Transverse colon (tissue), 4 donors: Measurements from ENCODE around the gene PPP5C. TPM values are rescaled to one million over a fixed set of nuclear protein-coding genes. Genes with fewer than 3 reads are reported as not detected.

ENCODE experiments used
- DNase-seq: peaks from one replicate; pipeline ENCODE4 v3.0.0-alpha.2; 2019
- H3K27ac ChIP-seq, 4 donors: fragments of 200-600 bp; sonication (generic); 2 replicates each; pipeline ENCODE4 v1.5.1; 2016 to 2018; ENCODE audit warnings: inconsistent platforms in 4 of 4
- H3K27me3 ChIP-seq: fragments of 200-600 bp; sonication (generic); 2 replicates; pipeline ENCODE4 v1.5.1; 2017; ENCODE audit warnings: inconsistent platforms
- H3K36me3 ChIP-seq, 4 donors: fragments of 200-600 bp; sonication (generic); 2 replicates each; pipeline ENCODE4 v1.5.1; 2017 to 2019; ENCODE audit warnings: inconsistent platforms in 4 of 4
- H3K4me1 ChIP-seq, 4 donors: fragments of 200-600 bp; sonication (generic); 2 replicates each; pipeline ENCODE4 v1.5.1; 2017 to 2020; ENCODE audit warnings: inconsistent platforms in 4 of 4
- H3K4me3 ChIP-seq, 4 donors: fragments of 200-600 bp; sonication (generic); 1 replicate in 1 of 4; 2 replicates in 3 of 4; pipeline versions ENCODE4 v1.5.1 to v1.6.1; 2017 to 2019; ENCODE audit warnings: inconsistent platforms in 4 of 4
- H3K9me3 ChIP-seq, 2 donors: fragments of 200-600 bp; sonication (generic); 2 replicates each; pipeline ENCODE4 v1.5.1; 2017 to 2019; ENCODE audit warnings: inconsistent platforms in 2 of 2
- EP300 ChIP-seq: sonication (generic); formaldehyde crosslinking; IDR thresholded peaks from one replicate; pipeline ENCODE4 v1.6.1; 2017; ENCODE audit warnings: antibody characterized with exemption, low read depth
- POLR2A ChIP-seq: fragments of 450-650 bp; IDR thresholded peaks from one replicate; pipeline ENCODE4 v1.6.1; 2016; ENCODE audit warnings: antibody characterized with exemption, mild to moderate bottlenecking, moderate library complexity
- POLR2AphosphoS5 ChIP-seq, 3 donors: sonication (generic); formaldehyde crosslinking; IDR thresholded peaks; one replicate each; pipeline ENCODE4 v1.6.1; 2016; ENCODE audit warnings: antibody characterized with exemption in 3 of 3
- WGBS, 2 donors: methylation state at CpG; one replicate each; pipeline ENCODE4 v1.1.5; 2018; ENCODE audit warnings: low coverage in 1 of 2; 5-methylcytosine and 5-hydroxymethylcytosine counted together
- in situ Hi-C, 4 donors: fragments of 200-750 bp; cut with MboI; loops; one replicate each; pipeline versions ENCODE4 v1.15.0 to v1.15.1; 2017; ENCODE audit warnings: low sequenced_read_pairs in 3 of 4, low pct_ligation_motif_present in 1 of 4, low pct_unique_long_range_greater_than_20kb in 1 of 4
- intact Hi-C: fragments of 100-400 bp; cut with DNase I; formaldehyde crosslinking; loops from one replicate; pipeline ENCODE4 v1.15.1; 2023; ENCODE audit warnings: low total_unique reads
- total RNA-seq, 4 donors: library from RNA; depleted of rRNA; stranded (reverse); fragments of >200 nt; gene quantifications; one replicate each; pipeline ENCODE4 v1.1.0, GENCODE V29; 2016
- TF ChIP-seq, protein P1 (sequence below), 5 experiments: fragments of 200-600 bp in 3 of 5; fragments of 450-650 bp in 2 of 5; sonication (generic) in 3 of 5; IDR thresholded peaks; 1 replicate in 2 of 5; 2 replicates in 3 of 5; pipeline ENCODE4 v1.5.1; 2016 to 2017; ENCODE audit warnings: antibody characterized with exemption in 5 of 5, inconsistent platforms in 3 of 5, mild to moderate bottlenecking in 2 of 5, moderate library complexity in 1 of 5

PPP5C gene
- total RNA-seq, 4 donors from 2014 or later = 78.8 to 132 (median 96.8) TPM

DNA sequence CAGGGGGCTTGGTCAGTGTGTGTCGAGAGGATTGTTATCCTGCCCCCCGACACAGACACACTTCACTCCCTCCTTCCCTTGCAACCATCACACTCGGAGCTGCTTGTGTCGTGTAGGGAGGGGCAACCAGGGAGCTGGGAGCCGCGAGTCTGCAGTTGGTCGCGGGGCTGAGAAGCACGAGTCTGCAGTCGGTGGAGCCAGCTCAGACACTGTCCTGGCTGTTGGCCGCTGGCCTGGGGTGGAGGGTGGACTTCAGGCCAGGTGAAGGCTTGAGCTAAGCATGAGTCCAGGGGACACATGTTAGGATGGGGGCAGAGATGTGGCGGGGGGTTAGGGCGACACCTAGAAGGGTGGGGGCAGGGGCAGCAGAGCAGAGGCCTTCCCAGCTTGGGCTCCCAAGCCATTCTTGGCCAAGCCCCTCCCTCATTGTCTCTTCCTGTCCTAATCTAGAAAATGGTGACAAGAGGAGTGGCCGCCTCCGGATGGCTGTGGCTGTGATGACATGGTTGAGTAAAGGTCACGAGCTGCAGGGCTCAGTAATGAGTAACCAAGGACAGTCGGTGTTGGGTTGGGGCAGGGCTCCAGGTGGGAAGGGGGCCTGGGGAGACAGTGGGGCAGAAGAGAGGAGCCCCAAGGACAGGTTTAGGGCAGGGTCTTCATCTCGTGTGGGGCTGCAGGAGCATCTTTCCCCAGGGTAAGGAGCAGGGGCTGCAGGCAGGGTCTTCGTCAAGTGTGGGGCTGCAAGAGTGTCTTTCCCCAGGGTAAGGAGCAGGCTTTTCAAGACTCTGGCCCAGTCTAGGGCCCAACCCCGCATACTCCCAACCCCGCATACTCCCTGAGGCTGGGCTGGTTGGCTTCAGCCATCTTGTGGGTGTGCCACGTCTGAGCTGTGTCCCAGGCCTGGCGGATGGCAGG is 8.6 kb downstream of the PPP5C start:
- Histone ChIP-seq H3K4me1 (peaks cover 17 to 21% (median 19%) of the 10 kb centered on the region in 4 donors), H3K9me3 (no peaks in the 10 kb centered on the region), H3K27ac (no peak overlapping the region), H3K27me3 (no peaks in the 10 kb centered on the region), H3K4me3 (no peak overlapping the region), H3K36me3 (peaks cover 0 to 16% (median 6%) of the 10 kb centered on the region in 4 donors)
- intact Hi-C loops = no loop called here
- in situ Hi-C loops = no loop called here
- WGBS, 2 donors = 86% methylated on average over 22 of the region's 23 CpGs; no CpG with 5 or more reads in 1 of the 2 donors
- no peak for DNase-seq
- TF ChIP-seq POLR2AphosphoS5 (IDR thresholded peaks at IDR 0.05) (no peak), EP300 (no peak), POLR2A (no peak)
- TF ChIP-seq, protein P1, sequence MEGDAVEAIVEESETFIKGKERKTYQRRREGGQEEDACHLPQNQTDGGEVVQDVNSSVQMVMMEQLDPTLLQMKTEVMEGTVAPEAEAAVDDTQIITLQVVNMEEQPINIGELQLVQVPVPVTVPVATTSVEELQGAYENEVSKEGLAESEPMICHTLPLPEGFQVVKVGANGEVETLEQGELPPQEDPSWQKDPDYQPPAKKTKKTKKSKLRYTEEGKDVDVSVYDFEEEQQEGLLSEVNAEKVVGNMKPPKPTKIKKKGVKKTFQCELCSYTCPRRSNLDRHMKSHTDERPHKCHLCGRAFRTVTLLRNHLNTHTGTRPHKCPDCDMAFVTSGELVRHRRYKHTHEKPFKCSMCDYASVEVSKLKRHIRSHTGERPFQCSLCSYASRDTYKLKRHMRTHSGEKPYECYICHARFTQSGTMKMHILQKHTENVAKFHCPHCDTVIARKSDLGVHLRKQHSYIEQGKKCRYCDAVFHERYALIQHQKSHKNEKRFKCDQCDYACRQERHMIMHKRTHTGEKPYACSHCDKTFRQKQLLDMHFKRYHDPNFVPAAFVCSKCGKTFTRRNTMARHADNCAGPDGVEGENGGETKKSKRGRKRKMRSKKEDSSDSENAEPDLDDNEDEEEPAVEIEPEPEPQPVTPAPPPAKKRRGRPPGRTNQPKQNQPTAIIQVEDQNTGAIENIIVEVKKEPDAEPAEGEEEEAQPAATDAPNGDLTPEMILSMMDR (IDR thresholded peaks at IDR 0.05) = no peak

DNA sequence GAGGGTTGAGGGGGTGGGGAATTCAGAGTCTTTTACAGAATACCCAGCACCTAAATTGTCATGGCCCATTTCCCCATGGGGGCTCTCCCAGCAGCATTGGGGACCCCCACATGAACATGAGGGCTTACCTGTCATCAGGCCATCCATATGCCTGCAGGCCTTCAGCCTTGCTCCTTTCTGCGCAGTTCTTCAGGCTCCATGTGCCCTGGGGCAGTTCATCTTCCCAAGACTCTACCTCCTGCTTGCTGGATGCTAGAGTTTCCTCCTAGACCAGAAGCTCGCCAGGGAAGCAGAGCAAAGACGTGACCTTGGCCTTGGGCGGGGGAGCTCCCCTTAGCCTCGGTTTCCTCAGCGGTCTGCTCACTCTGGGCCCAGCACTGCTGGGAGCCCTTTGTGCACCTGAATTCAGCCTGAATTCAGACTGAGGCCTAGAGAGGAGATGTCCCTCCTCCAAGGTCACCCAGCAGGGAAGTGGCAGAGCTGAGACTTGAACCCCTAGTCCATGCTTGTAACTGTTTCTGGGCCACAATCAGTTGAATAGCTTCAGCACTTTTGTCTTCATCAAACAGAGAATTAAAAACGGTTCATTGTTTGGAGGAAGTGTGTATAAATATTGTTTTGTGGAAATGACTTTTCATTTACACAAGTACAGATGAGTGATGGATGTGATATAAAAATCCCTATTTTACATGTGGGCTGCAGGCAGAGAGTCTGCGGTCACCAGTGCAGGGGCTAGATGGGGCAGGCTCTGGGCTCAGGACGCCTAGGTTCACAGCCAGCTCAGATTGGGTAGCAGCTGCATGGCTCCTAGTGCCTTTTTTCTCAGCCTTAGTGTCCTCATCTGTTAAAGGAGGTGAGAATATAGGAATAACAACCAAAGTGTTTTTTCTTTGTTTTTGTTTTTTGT is 9.5 kb downstream of the PPP5C start:
- intact Hi-C loops = no loop called here
- no peaks in the 10 kb centered on the region for H3K9me3 ChIP-seq
- peaks cover 8 to 12% (median 10%) of the 10 kb centered on the region in 4 donors for H3K4me1 ChIP-seq
- 66 to 89% methylated on average over 5 to 9 of the region's 9 CpGs for WGBS, 2 donors
- DNase-seq = no peak
- H3K27ac ChIP-seq = no peak overlapping the region
- in situ Hi-C loops = no loop called here
- no peak overlapping the region for H3K4me3 ChIP-seq
- H3K36me3 ChIP-seq = peaks cover 0 to 16% (median 6%) of the 10 kb centered on the region in 4 donors
- TF ChIP-seq POLR2AphosphoS5 (IDR thresholded peaks at IDR 0.05) (no peak), EP300 (no peak), POLR2A (no peak)
- TF ChIP-seq, protein P1 (IDR thresholded peaks at IDR 0.05) = no peak
- H3K27me3 ChIP-seq = no peaks in the 10 kb centered on the region

DNA sequence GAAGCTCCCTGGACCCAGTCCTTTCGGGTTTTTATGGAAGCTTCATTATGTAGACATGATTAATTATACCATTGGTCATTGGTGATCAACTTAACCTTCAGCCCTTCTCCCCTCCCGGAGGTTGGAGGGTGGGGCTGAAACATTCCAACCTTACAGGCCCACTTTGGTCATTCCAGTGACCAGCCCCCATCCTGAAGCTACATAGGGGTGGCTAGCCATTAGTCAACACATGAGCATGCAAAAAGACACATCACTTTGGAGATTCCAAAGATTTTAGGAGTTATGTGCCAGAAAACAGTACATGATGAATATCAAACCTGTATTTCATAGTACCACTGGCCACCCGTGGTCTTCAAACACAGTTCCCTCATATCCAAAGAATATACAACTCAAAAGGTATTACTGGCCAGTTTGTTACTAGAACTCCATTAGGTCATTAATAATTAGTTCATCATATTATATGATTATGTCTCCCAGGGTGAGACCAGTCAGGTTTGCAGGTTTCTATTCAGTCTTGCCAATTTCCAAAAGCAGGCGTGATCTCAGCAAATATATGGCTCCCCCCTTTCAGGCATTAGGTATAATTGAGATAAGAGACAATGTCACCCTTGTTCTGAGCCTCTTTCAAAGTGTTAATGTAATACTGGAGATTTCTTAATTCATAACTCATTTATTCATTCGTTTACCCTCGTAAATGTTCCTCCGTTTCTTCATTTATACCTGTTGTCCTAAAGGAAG is 11.1 kb downstream of the PPP5C start:
- Histone ChIP-seq H3K9me3 (no peaks in the 10 kb centered on the region), H3K4me1 (peaks cover 0 to 4% (median 2%) of the 10 kb centered on the region in 4 donors), H3K27ac (no peak overlapping the region), H3K27me3 (no peaks in the 10 kb centered on the region), H3K36me3 (peaks cover 0 to 16% (median 6%) of the 10 kb centered on the region in 4 donors), H3K4me3 (no peak overlapping the region)
- DNase-seq = no peak
- TF ChIP-seq POLR2AphosphoS5 (IDR thresholded peaks at IDR 0.05) (no peak), POLR2A (no peak), EP300 (no peak)
- TF ChIP-seq, protein P1 (IDR thresholded peaks at IDR 0.05) = no peak
- in situ Hi-C loops (no loop called here), intact Hi-C loops (no loop called here)
- WGBS, 2 donors = 75 to 78% methylated on average over 6 to 7 of the region's 7 CpGs
